Measurements from ENCODE around the gene COA6. TPM values are rescaled to one million over a fixed set of nuclear protein-coding genes. Genes with fewer than 3 reads are reported as not detected.

Gene COA6
- total RNA-seq, 1 donor from 2014 or later, result 68.3 TPM

- peaks cover 38% of the 10 kb centered on the region for H3K4me1 Mint-ChIP-seq
- H3K4me3 Mint-ChIP-seq, result no peak overlapping the region
- peak overlapping the region; percentile 69 for H3K27ac Mint-ChIP-seq
- peak; percentile 47 for DNase-seq
- H3K27me3 Mint-ChIP-seq, result no peaks in the 10 kb centered on the region
- peaks cover 36% of the 10 kb centered on the region for H3K36me3 Mint-ChIP-seq (ENCODE audit: low read depth)
- no peaks in the 10 kb centered on the region for H3K9me3 Mint-ChIP-seq
- intact Hi-C loops (cut with micrococcal nuclease), result loop anchor here (10.0 kb wide), 3 partner anchors 192 to 292 kb away; no protein-coding TSS in a partner anchor
Measured at GRCh38 chr1:234406871-234407270, 33.6 kb downstream of the COA6 start.

- H3K4me1 Mint-ChIP-seq, result peaks cover 30% of the 10 kb centered on the region
- peaks cover 39% of the 10 kb centered on the region for H3K36me3 Mint-ChIP-seq (ENCODE audit: low read depth)
- peak overlapping the region; percentile 84 for H3K27ac Mint-ChIP-seq
- no peaks in the 10 kb centered on the region for H3K27me3 Mint-ChIP-seq
- DNase-seq, result peak; percentile 87
- intact Hi-C loops (cut with micrococcal nuclease), result loop anchor here (1.0 to 10.0 kb wide), 6 partner anchors 9 to 294 kb away; partner anchors contain the start of gene COA6
- peak overlapping the region; percentile 61 for H3K4me3 Mint-ChIP-seq
- H3K9me3 Mint-ChIP-seq, result no peaks in the 10 kb centered on the region
Measured at GRCh38 chr1:234408757-234409156, 35.5 kb downstream of the COA6 start.

- H3K4me3 Mint-ChIP-seq, result peak overlapping the region; percentile 67
Measured at GRCh38 chr1:234409328-234409727, 36.1 kb downstream of the COA6 start.

GRCh38 chr1:234412830-234413229 lies 39.6 kb downstream of the COA6 start:
- DNase-seq, result no peak
- Mint-ChIP-seq H3K4me1 (peaks cover 17% of the 10 kb centered on the region), H3K9me3 (no peaks in the 10 kb centered on the region), H3K27me3 (no peaks in the 10 kb centered on the region), H3K4me3 (no peak overlapping the region), H3K27ac (no peak overlapping the region), H3K36me3 (ENCODE audit: low read depth) (peaks cover 43% of the 10 kb centered on the region)
- intact Hi-C loops (cut with micrococcal nuclease), result no loop called here

More at GRCh38 chr1:234409328-234409727, 36.1 kb downstream of the COA6 start:
- Mint-ChIP-seq H3K27me3 (no peaks in the 10 kb centered on the region), H3K4me1 (peaks cover 30% of the 10 kb centered on the region), H3K27ac (peak overlapping the region; percentile 84), H3K36me3 (ENCODE audit: low read depth) (peaks cover 41% of the 10 kb centered on the region), H3K9me3 (no peaks in the 10 kb centered on the region)
- intact Hi-C loops (cut with micrococcal nuclease), result loop anchor here (1.0 to 10.0 kb wide), 5 partner anchors 36 to 295 kb away; partner anchors contain the start of gene COA6
- DNase-seq, result peak; percentile 81

GRCh38 chr1:234413485-234413884 lies 40.2 kb downstream of the COA6 start:
- Mint-ChIP-seq H3K36me3 (ENCODE audit: low read depth) (peaks cover 42% of the 10 kb centered on the region), H3K4me1 (peaks cover 14% of the 10 kb centered on the region), H3K27me3 (no peaks in the 10 kb centered on the region), H3K4me3 (no peak overlapping the region), H3K9me3 (no peaks in the 10 kb centered on the region), H3K27ac (no peak overlapping the region)
- DNase-seq, result peak; percentile 50
- intact Hi-C loops (cut with micrococcal nuclease), result no loop called here

GRCh38 chr1:234413990-234414389 lies 40.7 kb downstream of the COA6 start:
- H3K27ac Mint-ChIP-seq, result no peak overlapping the region
- H3K4me1 Mint-ChIP-seq, result peaks cover 11% of the 10 kb centered on the region
- H3K4me3 Mint-ChIP-seq, result no peak overlapping the region
- DNase-seq, result peak; percentile 31
- H3K27me3 Mint-ChIP-seq, result no peaks in the 10 kb centered on the region
- intact Hi-C loops (cut with micrococcal nuclease), result no loop called here
- H3K36me3 Mint-ChIP-seq (ENCODE audit: low read depth), result peaks cover 41% of the 10 kb centered on the region
- no peaks in the 10 kb centered on the region for H3K9me3 Mint-ChIP-seq

- no peak for DNase-seq
- no peaks in the 10 kb centered on the region for H3K27me3 Mint-ChIP-seq
- H3K27ac Mint-ChIP-seq, result no peak overlapping the region
- intact Hi-C loops (cut with micrococcal nuclease), result no loop called here
- peaks cover 2% of the 10 kb centered on the region for H3K4me1 Mint-ChIP-seq
- no peaks in the 10 kb centered on the region for H3K9me3 Mint-ChIP-seq
- no peak overlapping the region for H3K4me3 Mint-ChIP-seq
- peaks cover 60% of the 10 kb centered on the region for H3K36me3 Mint-ChIP-seq (ENCODE audit: low read depth)
Measured at GRCh38 chr1:234427950-234428646, 54.8 kb downstream of the COA6 start.

GRCh38 chr1:234429434-234429806 lies 56.2 kb downstream of the COA6 start:
- Mint-ChIP-seq H3K9me3 (no peaks in the 10 kb centered on the region), H3K4me1 (peaks cover 10% of the 10 kb centered on the region), H3K27ac (no peak overlapping the region), H3K27me3 (no peaks in the 10 kb centered on the region), H3K36me3 (ENCODE audit: low read depth) (peaks cover 60% of the 10 kb centered on the region), H3K4me3 (no peak overlapping the region)
- DNase-seq, result no peak
- intact Hi-C loops (cut with micrococcal nuclease), result no loop called here

- Mint-ChIP-seq H3K36me3 (ENCODE audit: low read depth) (peaks cover 64% of the 10 kb centered on the region), H3K9me3 (no peaks in the 10 kb centered on the region), H3K27me3 (no peaks in the 10 kb centered on the region), H3K4me1 (peaks cover 10% of the 10 kb centered on the region), H3K4me3 (no peak overlapping the region), H3K27ac (no peak overlapping the region)
- DNase-seq, result no peak
- intact Hi-C loops (cut with micrococcal nuclease), result loop anchor here (5.0 kb wide), 1 partner anchor 37 kb away; no protein-coding TSS in a partner anchor
Measured at GRCh38 chr1:234430691-234431090, 57.4 kb downstream of the COA6 start.

GRCh38 chr1:234431255-234431654 lies 58.0 kb downstream of the COA6 start:
- H3K36me3 Mint-ChIP-seq (ENCODE audit: low read depth), result peaks cover 63% of the 10 kb centered on the region
- H3K27me3 Mint-ChIP-seq, result no peaks in the 10 kb centered on the region
- H3K27ac Mint-ChIP-seq, result no peak overlapping the region
- no peak for DNase-seq
- intact Hi-C loops (cut with micrococcal nuclease), result loop anchor here (5.0 kb wide), 1 partner anchor 36 kb away; no protein-coding TSS in a partner anchor
- H3K4me1 Mint-ChIP-seq, result peaks cover 10% of the 10 kb centered on the region
- no peak overlapping the region for H3K4me3 Mint-ChIP-seq
- H3K9me3 Mint-ChIP-seq, result no peaks in the 10 kb centered on the region

- H3K27ac Mint-ChIP-seq, result peak overlapping the region; percentile 32
- no peak overlapping the region for H3K4me3 Mint-ChIP-seq
- H3K27me3 Mint-ChIP-seq, result no peaks in the 10 kb centered on the region
- peaks cover 10% of the 10 kb centered on the region for H3K4me1 Mint-ChIP-seq
- DNase-seq, result no peak
- peaks cover 67% of the 10 kb centered on the region for H3K36me3 Mint-ChIP-seq (ENCODE audit: low read depth)
- intact Hi-C loops (cut with micrococcal nuclease), result loop anchor here (5.0 kb wide), 1 partner anchor 34 kb away; no protein-coding TSS in a partner anchor
- H3K9me3 Mint-ChIP-seq, result no peaks in the 10 kb centered on the region
Measured at GRCh38 chr1:234433563-234434285, 60.5 kb downstream of the COA6 start.
